ENCODE measurements around the gene GIGYF2.

GRCh38 chr2:232873292-232873908 lies 176.3 kb downstream of the GIGYF2 start:
- TF ChIP-seq CTCF (IDR thresholded peaks at IDR 0.05; ENCODE audit: poor library complexity) (no peak), EZH2phosphoT487 (IDR thresholded peaks at IDR 0.05; ENCODE audit: low read depth, severe bottlenecking, unreplicated experiment) (no peak), EZH2 (IDR thresholded peaks at IDR 0.05; ENCODE audit: borderline replicate concordance) (no peak)

All from hepatocyte (in vitro differentiated cells).